HG03460 (cell line): Measurements from ENCODE around the gene ALDH3B2.
"Not testable (repeated sequence)": the region's sequence is repeated elsewhere in the genome, so short reads cannot be mapped to it uniquely, and the experiment has no call there.

Experiments
- ATAC-seq: cut with Tn5 transposase; IDR thresholded peaks from one replicate; pipeline ENCODE4 v1.9.1; 2021; ENCODE audit not compliant: unreplicated experiment

Gene ALDH3B2

DNA sequence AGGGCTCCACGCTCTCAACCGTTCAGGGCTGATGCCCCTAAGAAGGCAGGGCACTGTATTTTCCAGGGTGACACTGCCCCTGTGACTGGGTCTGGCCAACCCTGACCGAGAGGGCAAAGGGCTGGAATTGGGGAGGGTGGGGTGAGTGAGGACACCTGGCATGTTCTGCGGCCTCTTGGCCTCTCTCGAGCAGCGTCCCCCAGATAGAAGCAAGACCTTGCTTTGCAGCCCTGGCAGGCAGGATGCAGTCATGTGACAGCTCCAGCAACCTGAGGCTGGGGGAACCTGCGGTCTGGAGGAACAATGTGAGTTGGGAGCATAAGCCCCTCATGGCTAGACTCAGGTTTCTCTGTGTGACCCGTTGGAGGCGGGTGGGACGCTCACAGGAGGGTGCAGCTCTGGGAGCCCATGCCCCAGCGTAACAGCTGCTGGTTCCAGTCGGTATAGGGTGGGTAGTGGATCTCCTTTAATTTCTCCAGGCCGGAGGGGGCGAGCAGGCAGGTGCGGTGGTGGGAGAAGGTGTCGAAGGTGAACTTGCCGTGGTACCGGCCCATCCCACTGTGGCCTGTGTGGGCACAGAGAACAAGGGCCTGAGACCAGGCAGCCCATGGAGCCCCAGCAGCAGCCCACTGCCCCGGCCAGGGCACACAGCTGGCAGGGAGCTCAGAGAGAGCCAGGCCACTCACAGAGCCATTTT, 11.4 kb downstream of the ALDH3B2 start:
- no peak for ATAC-seq

DNA sequence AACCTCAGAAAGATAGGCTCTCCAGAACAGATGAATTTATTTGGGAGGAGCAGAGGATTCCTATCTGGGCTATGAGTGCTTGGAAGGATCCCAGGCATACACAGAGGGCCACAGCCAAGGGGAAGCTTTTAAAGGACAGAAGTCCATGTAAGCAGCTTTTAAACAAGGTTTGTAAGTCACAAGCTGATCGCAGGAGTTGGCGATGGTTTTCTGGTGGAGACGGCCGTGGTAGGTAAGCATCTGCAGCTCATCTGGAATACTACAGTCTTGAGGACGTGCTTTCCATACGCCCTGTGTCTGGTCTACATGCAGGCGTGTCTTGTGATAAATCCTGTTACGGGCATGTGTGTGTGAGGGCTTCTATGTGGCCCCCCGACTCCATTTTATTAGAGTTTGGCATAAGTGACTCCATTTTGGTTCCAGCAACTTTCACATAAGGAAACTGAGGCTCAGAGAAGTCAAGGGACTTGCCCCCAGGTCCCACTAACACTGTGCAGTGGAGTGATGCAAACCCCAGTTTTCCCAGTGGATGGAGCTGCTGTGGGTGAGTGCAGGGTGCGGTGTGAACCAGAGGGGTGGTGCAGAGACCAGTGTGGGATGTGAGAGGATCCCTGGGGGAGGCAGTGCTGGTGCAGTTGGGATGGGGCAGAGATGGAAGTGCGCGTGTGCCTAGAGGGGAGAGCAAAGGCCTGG, 12.1 kb downstream of the ALDH3B2 start:
- ATAC-seq = no peak

DNA sequence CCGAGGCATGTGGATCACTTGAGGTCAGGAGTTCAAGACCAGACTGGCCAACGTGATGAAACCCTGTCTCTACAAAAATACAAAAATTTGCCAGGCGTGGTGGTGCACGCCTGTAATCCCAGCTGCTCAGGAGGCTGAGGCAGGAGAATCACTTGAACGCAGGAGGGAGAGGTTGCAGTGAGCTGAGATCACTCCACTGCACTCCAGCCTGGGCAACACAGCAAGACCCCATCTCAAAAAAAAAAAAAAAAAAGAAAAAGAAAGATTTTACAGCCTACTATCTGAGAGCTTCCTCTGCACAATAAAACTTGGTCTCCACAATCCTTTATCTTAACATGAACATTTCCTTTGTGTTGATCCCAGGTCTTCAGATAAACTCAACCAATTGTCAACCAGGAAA, 13.7 kb downstream of the ALDH3B2 start:
- not testable (repeated sequence) for ATAC-seq

DNA sequence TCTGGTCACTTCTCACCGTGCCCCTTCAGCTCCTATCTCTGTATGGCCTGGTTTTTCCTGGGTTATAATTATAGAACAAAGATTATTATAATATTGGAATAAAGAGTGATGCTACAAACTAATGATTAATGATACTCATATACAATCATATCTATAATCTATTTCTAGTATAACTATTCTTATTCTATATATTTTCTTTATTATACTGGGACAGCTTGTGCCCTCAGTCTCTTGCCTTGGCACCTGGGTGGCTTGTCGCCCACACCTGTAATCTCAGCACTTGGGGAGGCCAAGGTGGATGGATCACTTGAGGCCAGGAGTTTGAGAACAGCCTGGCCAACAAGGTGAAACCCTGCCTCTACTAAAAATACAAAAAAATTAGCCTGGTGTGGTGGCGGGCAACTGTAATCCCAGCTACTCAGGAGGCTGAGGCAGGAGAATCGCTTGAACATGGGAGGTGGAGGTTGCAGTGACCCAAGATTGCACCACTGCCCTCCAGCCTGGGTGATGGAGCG, 14.7 kb downstream of the ALDH3B2 start:
- ATAC-seq = not testable (repeated sequence)

DNA sequence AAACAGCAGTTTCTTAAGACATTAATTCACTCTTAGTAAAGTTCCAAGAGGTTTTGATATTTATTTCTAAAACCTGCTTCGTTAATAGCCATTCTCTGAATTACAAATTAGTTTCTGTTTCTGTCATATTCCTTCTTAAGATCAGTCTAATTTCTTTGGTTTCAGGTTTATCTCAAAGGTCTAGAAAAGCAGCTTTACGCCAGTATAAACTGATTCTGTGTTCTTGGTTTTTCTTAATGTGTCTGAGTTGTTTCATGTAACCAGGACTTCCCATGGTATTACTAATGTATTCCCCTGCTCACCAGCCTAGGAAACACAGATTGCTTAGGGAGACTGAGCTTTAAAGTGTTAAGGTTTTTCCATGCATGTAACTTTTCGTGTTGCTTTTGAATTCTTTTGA, 17.1 kb downstream of the ALDH3B2 start:
- ATAC-seq = no peak

DNA sequence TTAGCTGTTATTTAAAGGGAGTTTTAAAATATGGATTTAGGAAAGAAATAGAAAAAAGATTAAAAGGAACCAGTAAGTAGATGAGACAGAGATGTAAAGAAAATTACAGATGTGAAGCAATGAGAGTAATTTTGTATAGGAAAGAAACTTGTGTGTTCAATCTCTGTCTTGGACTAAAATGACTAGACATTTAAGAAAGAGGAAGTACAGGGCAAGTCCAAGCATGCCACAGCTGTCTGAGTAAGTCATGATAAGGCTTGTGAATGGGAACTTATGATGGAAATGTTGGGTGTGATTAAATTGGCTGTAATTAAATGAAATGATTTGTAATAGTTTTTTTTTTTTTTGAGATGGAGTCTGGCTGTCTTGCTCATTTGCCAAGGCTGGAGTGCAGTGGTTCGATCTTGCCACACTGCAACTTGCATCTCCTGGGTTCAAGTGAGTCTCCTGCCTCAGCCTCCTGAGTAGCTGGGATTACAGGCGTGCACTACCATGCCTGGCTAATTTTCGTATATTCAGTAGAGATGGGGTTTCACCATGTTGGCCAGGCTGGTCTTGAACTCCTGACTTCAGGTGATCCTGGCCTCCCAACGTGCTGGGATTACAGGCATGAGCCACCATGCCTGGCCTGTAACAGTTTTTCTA, 18.0 kb downstream of the ALDH3B2 start:
- no peak for ATAC-seq

DNA sequence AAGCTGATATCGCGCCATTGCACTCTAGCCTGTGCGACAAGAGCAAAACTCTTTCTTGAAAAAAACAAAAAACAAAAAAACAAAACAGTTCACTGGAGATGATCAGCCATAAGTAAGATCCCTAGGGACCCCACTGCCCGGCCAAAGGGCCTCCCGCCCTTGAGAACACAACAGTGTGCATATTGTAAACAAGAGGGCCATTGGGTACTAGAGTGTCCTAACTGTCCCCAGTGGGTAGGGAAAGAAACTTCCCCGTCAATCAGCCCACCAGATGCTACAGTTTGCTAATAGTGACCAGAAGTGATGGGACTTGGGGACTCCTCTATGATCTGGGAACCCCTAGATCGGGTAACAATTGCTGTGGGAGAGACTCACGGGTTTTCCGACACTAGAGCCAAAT, 20.2 kb downstream of the ALDH3B2 start:
- no peak for ATAC-seq

DNA sequence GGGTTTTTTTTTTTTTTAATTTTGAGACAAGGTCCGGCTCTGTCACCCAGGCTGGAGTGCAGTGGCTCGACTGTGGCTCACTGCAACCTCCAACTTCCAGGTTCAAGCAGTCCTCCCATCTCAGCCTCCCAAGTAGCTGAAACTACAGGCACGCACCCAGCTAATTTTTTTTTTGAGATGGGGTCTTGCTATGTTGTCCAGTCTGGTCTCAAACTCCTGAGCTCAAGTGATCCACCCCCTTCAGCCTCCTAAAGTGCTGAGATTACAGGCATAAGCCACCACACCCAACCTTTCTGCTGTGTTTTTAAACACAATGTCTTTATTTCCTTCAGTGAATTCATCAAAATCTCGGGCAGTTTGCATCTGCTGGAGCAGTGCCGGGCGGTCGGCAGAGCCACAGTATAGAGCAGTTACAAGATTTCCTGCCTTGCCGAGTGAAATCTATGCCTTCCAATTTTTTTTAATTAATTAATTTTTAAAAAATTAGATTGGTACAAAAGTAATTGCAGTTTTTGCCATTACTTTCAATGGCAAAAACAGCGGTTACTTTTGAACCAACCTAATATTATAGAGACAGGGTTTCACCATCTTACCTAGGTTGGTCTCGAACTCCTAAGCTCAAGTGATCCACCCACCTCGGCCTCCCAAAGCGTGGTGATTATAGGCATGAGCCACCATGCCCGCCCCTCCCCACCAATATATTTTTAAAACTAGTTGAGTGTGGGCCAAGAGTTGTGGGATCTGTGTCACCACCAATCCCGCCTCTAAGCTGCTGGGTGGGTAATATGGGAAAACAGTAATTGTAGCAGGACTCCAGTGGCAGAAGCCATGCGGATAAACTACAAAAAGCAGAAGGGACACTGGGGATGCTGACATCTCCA, 21.2 kb downstream of the ALDH3B2 start:
- ATAC-seq = no peak

DNA sequence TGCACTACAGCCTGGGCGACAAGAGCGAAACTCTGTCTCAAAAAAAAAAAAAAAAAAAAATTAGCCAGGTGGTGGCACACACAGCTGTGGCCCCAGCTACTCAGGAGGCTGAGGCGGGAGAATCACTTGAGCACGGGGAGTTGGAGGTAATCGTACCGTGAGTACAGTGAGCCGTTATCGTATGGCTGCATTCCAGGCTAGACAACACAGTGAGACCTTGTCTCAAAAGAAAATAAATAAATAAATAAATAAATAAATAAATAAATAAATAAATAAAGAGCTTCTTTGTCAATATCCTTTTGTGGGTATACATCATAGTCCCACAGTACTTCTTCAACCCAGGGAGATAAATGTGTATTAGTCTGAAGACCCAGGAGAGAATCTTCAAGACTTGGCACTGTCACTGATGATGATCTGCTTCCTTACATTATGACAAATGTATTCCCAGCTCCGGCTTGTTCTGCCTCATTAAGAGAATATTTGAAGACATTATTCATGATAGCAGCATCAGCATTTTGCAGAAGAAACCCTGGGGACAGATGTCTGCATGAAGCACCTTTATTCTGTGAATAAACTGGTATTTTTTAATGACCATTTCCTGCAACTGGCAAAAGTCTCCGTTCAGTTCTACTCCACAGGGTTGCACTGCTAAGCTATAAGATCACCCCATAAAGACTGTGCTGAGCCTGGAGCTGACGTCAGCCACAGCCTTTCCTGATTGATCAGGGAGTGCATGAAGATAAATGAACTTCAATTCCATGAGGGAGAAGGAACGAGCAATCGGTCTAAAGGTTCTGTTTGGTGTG, 22.2 kb downstream of the ALDH3B2 start:
- no peak for ATAC-seq

DNA sequence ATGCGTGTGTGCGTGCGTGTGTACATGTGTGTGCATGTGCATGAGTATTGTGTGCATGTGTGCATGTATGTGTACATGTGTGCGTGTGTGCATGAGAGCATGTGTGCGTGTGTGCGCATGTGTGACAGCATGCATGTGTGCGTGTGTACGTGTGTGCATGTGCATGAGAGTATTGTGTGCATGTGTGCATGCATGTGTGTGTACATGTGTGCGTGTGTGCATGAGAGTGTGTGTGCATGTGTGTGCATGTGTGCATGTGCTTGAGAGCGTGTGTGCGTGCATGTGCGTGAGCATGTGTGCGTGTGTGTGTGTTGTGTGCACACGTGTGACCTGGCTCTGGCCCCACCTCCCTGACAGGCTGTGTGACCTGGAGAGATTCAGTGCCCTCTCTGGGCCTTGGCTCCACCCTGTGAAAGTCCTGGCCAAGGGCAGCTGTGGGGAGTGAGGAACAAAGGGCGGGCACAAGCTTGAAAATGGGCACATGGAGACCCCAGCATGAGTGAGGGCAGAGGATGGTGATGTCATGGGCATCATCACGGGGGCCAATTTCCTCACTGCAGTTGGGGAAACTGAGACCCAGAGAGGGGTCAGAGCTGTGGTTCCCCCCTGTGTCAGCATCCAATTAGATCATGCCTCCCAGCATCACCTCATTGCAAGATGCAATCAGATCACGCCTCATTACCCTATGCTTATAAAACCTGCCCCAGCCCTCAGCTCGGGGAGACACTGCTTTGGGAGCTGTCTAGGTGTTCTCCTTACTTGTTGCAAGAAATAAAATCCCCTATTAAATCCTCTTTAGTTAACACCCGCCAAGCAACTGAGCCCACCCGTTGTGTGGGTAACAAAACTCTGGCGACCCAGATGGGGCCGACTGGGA, 24.6 kb downstream of the ALDH3B2 start:
- no peak for ATAC-seq

DNA sequence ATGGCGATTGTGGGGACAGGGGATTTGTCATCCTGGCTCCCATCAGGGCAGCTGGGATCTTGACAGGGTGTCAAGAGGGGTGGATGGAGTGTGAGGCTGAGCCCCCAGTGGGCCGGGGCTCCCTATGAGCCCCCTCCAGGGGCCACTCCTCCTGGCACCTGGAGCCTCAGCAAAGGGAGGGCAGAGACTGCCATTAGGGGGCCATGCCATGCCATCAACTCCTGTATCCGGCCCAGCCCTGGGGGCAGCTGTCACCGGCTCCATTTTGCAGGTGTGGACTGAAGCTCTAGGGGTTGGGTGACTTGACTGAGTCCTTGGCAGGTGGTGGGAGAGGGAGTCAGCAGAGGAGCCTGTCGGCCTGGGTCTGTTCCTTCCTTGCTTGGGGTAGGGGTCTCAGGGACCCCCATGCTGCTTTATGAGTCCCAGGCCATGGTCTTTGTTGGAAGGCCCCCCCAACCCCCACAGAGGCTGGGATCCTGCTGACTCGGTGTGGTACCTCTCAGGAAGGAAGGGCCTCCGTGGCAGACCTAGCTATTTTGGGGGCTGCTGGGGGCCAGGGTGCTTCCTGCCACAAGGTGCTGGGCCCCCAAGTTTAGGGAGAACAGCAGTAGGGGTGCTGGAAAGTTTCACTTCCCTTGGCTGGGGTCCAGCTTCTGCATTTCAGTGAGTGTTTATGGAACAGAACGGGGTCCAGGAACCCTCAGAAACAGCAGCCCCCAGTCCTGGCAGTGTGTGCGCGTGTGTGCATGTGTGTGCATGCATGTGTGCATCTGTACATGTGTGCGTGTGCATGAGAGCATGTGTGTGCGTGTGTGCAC, 25.4 kb downstream of the ALDH3B2 start:
- ATAC-seq = no peak

DNA sequence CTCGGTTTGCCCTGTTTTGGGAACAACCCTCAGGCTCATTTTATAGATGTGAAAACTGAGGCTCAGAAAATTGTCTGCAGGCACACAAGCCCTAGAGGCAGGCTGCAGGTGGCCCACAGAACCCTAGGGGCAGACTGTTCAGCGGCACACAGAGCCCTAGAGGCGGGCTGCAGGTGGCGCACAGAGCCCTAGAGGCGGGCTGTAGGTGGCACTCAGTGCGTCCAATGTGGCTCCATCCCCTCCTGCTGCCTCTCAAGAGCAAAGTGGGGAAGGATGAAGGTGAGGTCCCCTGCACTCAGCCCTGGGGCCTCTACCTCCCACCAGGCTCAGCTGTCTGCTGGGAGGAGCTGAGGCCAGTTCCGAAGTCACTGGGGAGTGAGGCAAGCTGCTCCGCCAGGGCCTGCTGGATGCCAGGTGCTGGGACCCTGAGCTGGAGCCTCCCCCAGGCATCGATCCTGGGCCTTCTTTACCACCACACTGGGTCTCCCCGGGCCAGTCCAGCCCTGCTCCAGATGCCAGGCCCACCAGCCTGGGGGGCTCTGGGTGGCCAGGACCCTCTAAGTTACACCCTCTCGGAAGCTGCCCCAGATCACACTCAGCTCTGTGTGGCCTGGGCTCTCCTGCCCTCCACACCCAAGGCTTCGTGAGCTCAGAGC, 26.2 kb downstream of the ALDH3B2 start:
- ATAC-seq = no peak

DNA sequence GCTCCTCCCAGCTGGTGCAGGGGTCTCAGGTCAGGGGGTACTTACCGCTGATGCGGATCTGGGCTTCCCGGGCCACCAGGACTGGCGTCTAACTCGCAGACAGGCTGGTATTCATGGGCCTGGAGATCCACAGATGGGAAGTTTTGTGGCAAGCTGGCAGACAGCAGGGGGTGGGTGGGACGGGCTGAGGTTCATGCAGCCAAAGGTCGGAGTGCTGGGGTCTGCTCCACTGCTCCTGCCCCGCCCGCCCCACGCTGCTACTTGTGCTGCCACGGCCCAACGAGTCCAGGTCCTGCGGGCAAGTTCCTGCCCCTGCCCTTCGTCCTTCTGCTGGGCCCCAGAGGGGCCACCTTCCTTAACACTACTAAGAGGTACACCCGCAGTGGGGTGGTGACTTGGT, 27.0 kb downstream of the ALDH3B2 start:
- no peak for ATAC-seq

DNA sequence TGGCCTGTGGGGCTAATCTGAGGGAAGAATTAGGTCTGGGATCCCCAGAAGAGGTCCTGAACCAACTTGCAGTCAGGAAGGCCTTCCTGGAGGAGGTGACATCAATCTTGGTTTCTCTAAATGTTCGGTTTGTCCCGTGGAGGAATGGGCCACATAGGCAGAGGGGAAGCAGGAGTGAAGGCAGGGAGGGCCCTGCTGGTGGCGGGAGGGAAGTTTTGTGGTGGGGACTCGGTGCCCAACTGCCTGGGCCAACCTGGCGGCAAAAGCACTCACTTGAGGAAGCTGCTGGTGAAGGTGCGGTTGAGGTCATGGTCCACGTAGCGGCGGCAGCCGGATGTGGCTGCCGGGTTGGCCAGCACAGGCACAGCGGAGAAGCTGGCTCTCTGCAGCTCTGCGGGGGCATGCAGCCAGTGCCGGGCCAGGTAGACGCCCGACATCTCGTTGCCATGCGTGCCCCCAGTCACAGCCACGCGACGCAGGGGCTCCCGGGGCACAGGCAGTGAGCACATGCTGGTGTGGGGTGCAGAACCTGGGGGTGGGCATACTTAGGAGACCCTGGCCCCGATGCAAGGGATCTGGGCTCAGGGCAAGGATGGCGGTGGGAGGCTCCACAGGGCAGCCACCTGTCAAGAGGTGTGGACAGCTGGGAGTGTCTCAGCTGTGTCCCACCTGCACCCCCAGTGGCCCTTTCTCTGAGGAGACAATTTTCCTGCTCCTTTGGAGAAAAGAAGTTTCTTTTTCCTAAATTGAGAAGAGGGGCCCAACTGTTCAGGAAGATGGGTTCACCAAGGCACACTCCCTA, 27.7 kb downstream of the ALDH3B2 start:
- ATAC-seq = no peak

DNA sequence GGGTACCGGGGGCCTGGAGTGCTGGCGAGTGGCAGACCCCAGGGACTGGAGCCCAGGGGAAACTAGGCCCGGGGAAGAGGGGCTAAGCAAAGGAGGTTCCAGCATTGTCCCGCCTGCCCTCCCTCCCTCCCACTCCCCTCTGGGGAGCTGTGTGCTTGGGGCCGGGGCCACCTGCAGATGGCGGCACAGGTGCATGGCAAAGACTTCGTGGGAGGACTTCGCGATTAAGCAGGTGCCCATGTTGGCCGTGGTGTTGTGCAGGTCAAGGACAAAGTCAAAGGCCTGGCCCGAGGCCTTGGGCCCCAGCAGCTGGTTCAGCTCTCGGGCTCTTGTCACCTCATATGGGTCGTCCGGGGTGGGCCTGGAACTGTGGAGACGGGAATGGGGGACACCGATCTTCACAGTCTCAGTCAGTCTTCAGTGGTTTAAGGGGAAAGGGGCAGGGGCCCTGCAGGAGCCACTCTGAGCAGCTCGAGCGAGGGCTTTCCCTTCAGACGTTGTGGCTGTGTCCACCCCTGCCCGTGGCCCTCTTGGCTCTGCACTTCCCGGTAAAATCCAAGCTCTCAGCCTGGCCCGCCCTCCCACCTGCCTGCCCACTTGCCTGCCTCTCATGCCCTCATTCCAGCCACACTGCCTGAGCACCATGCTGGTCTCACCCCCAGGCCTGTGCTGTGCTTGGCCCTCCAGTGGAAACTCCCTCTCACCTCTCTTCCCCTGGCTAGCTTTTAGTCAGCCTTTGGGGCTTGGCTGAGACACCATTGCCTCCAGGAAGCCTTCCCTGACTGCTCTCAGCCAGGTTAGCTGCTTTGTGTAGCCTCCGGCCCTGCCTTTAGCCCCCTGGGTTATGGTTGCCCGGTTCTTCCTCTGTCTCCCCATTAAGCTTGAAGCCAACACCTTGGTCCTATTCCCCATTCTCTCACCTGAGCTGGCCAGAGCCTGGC, 28.6 kb downstream of the ALDH3B2 start:
- no peak for ATAC-seq
